ENCODE results near the gene ARHGAP42.

Gene ARHGAP42

GRCh38 chr11:100823360-100823759 lies 136.3 kb downstream of the ARHGAP42 start:
- TF ChIP-seq CTCF (IDR thresholded peaks at IDR 0.05; ENCODE audit: low read depth, low read length) = no peak
- H3K4me3 ChIP-seq (ENCODE audit: low read depth, low read length) = no peak overlapping the region

GRCh38 chr11:100824041-100824809 lies 137.1 kb downstream of the ARHGAP42 start:
- no peak overlapping the region for H3K4me3 ChIP-seq (ENCODE audit: low read depth, low read length)
- no peak for TF ChIP-seq CTCF (IDR thresholded peaks at IDR 0.05; ENCODE audit: low read depth, low read length)

DNA sequence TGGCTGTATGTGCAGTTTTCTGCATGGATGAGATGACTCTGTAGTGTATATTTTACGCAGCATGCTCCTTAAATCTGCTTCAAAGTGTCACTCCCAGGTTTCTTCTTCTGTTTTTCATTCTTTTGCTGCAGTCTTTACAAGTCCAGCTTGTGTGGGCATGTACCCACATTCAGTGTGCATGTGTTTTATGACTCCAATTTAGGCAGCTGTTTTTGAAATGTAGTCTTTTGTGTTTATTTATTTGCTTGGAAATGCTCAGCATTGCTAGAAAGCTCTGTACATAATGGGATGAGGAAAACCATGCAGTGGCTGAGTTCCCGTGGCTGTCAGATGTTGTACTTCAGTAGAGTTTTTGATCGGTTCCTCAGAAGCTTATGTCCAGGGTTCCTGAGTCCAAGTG lies 138.5 kb downstream of the ARHGAP42 start:
- H3K4me3 ChIP-seq (ENCODE audit: low read depth, low read length) = no peak overlapping the region
- no peak for TF ChIP-seq CTCF (IDR thresholded peaks at IDR 0.05; ENCODE audit: low read depth, low read length)

- no peak for TF ChIP-seq CTCF (IDR thresholded peaks at IDR 0.05; ENCODE audit: low read depth, low read length)
- H3K4me3 ChIP-seq (ENCODE audit: low read depth, low read length) = no peak overlapping the region
These were observed 141.0 kb downstream of the ARHGAP42 start for GRCh38 chr11:100827934-100828661.

- TF ChIP-seq CTCF (IDR thresholded peaks at IDR 0.05; ENCODE audit: low read depth, low read length) = no peak
- H3K4me3 ChIP-seq (ENCODE audit: low read depth, low read length) = no peak overlapping the region
These were observed 143.2 kb downstream of the ARHGAP42 start for GRCh38 chr11:100830274-100830673.

DNA sequence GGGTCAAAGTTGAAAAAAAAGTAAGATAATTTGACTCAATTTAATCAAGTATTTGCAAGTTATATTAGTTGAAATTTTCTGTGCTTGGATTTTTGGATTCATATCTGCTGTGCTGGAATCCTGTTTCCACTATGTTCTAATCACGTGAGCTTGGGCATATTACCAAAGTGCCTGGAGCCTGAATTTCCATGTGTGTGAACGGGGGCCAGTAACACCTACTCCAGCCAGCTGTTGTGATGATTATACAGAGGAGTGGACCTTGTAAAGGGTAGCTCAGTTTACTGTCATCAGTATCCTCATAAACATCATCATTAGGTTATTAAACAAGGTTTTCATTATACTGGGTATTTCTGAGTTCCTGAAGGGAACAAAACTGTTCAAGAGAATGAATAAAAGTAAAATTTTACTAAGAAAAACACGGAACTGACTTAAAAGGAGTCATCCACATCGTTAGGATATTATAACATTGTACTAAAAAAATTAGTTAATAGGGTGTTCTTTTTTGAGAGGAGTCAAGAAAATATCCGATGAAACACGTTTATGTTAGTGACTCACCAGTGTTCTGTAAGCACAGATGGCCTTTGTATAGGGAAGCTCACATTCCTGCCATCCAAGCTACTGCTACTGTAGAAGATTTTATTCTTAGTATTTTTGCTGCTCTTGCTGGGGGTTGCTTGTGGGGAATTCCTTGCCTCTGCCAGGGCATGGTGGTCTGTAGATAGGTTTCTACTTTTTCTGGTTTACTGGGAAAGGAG lies 144.1 kb downstream of the ARHGAP42 start:
- no peak for TF ChIP-seq CTCF (IDR thresholded peaks at IDR 0.05; ENCODE audit: low read depth, low read length)
- no peak overlapping the region for H3K4me3 ChIP-seq (ENCODE audit: low read depth, low read length)

Measured in WI38 (cell line).